Activated CD4-positive, alpha-beta T cell treated with anti-CD3 and anti-CD28 coated beads, Interleukin-2, amount 50 U/mL, for 48 hours (primary cell): Measurements from ENCODE around the gene KCNQ1.

Experiments
- DNase-seq, 2 experiments: peaks; one replicate each; pipeline ENCODE4 v3.0.0-alpha.2; 2020

The KCNQ1 gene

GRCh38 chr11:2804701-2805387 lies 360.0 kb downstream of the KCNQ1 start:
- no peak for DNase-seq

DNA sequence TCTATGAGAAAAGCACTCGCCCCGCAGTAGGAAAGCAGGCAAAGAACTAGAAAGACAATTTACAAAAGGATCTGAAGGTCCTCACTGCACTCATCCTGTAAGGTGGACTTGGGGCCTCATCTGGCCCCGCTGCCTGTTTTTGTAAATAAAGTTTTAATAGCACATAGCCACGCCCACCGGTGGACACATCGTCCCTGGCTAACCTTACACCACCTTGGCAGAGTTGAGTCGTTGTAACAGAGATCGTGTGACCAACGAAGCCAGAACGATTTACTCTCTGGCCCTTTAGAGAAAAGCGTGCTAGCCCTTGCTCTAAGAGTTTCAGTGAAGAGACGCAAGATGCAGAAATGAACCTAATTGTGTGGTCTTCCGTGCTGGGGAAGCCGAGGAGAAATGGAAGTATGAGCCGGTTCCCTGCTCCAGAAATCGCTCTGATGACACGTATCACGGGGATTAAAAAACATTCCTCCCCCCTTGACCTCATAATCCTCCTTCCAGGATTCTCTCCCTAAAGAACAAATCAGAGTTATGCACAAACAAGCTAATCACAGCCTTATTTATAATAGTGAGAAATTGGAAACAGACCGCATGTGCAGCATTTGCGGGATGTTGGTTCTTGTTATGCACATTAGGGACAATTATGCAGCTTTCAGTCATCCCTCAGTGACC lies 360.7 kb downstream of the KCNQ1 start:
- DNase-seq: no peak

DNA sequence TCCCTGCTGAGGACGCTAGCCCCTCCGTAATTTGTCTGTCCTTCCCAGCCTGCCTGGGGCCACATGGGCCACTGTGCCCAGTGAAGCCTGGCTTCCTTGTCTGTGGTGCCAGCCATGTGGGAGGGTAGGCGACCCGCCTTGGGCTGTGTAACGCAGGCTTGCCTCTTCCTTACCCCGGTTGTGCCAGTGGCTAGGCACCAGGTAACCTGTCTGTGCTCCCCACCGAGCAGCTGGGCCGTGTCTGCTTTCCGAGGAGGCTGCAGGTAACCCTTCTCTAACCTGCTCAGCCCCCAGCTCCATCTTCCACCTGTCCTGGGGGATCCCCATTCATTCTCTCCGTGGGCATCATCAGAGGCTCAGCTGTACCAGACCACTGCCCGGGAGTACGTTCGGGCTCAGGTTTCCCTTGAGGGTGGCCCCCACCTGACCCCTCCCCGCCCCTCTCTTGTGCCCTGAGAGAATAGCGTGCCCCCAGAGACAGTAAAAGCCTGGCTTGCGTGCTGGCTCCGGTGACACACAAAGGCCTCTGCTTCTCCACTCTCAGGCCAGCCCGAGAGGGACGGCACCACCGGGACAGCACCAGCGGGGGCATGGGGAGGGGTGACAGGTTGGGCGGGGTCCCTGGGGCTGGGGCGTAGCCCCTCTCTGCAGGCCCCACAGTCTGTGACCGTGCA lies 361.7 kb downstream of the KCNQ1 start:
- DNase-seq: no peak

- no peak for DNase-seq
Measured at GRCh38 chr11:2807025-2807681, 362.3 kb downstream of the KCNQ1 start.

DNA sequence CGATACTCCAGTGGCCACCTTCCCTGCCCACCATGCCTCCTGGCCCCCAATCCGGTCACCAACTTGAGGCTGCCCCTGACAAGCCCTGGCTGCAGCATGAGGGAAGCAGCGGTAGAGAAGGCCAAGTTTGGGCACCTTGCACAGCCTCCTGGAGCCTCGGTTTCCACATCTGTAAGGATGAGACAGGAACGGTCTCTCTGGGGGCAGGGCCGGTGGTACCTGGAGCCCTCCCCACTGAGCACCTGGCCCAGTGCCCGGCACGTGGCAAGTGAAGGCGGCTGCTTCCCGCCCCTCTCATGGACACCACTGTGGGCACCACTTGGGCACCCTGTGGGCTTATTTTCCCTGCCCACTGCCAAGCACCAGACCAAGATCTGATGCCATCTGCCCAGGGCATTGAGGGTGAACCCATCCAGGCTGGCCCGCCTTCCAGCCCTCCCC lies 363.0 kb downstream of the KCNQ1 start:
- no peak for DNase-seq

- DNase-seq: no peak
Measured at GRCh38 chr11:2808850-2809846, 364.3 kb downstream of the KCNQ1 start.

DNA sequence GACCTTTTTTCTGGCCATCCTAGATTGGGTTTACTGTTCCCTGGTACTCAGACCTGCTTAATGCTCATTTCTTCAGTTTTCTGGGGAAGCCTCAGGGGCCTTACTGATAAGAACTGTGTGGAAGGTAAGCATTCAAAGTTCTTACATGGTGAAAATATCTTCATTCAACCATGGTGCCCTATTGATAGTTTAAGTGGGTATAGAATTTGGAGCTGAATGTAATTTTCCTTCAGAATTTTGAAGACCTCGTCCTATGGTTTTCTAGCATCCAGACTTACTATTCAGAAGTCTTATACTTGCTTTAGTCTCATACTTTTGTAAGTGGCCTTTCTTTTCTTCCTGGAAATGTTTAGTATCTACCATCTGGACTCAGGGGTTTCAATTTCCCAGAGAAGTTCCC lies 365.0 kb downstream of the KCNQ1 start:
- DNase-seq: no peak

GRCh38 chr11:2810411-2811205 lies 365.8 kb downstream of the KCNQ1 start:
- DNase-seq: no peak

DNA sequence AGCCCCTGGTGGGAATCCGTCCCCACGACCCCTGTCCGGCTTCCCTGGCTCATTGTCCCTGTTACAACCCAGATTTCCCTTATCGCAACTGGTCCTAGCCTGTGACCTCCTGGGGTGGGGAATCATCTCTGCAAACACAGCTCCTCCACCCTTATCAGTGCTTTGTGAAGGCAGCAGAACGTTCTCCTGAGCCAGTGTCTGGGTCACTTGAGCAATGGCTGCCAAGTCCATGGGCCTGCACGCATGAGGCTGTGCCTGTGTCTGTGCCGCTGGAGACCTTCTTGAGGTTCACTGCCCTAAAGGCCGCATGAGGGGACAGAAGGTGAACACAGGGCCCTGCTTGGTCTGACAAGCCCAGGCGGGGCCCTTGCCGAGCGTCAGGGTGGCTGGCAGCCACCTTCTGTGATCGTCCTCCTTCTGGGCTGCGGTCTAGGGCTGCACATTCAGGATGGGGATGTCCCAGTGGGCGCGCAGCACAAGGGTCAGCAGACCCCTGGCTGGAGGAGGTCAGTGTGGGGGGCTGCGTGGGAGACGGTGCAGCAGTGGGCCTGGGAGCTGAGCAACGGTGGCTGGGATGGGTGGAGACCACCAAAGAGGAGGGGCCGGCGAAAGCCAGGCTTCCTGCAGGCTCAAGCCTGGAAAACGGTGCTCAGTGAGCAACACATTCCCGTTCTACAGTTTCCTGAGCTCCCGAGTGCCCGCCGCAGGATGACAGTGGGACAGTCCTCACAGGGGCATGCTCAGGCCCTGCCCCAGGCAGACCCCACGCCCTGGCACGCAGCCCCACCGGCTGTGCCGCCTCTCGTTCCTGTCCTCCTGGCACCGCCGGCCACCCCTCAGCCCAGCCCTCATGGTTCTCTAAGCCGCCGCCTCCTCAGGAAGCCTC lies 366.6 kb downstream of the KCNQ1 start:
- no peak for DNase-seq

DNA sequence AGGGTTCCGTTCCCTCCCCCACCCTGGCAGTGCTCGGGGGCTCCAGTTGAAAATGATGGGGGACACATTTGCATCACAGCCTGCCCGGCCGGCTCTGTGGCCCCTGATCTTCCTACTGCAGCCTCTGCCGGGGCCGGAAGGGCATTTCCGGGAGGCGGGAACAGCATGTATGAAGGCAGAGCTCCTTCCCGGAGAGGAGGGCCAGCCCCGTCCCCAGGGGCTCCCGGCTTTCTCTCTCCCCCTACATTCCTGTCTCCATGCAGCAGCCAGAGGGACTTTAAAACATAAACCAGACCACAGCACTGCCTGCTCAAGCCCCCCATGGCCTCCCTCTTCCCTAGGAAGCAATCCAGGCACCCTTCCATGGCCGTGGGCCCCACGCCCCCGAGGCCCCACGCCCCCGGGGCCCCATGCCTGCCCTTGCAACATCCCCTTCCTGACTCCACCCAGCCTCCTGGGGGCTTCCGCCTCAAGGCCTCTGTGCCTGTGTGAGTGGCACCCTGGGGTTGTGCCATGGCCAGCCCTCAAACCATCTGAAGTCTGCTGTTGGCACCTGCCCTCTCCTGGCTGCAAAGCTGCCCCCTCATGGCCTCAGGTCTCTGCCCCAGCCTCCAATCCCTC lies 367.7 kb downstream of the KCNQ1 start:
- no peak for DNase-seq

DNA sequence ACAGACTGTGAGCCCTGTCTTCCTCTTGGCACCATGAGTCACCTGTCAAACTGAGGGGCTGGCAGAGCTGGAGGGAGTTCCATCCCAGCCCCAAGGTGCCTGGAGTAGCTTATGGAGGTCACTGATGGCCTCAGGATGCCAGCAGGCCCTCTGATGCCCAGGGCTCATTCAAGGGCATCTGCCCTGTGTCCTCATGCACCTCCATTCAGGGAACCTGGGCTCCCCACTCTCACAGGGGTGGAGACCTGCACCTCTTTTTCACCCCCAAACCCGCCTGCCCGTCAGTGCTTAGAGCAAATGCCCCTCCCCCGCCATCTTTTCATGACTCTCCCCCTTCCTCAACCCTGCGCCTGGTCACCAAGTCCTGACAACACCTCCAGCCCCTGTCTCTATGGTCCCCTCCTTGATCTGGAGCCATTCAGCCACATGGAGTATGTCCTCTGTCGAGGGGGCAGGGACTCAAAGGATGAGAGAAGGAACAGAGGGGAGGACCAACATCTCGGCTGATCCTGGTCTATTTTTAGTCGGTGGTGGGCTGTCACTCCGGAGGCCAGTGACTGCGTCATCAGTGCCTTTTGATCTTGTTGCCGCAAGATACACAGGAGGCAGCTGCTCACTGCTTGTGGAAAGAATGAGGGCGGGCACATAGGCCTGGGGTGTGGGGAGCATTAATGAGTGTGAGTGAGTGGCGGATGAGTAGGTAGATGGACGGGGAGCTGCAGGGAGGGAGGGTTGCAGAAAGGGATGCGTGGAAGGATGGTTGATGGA lies 368.5 kb downstream of the KCNQ1 start:
- DNase-seq: no peak

- DNase-seq: no peak
Measured at GRCh38 chr11:2813968-2814367, 369.2 kb downstream of the KCNQ1 start.

DNA sequence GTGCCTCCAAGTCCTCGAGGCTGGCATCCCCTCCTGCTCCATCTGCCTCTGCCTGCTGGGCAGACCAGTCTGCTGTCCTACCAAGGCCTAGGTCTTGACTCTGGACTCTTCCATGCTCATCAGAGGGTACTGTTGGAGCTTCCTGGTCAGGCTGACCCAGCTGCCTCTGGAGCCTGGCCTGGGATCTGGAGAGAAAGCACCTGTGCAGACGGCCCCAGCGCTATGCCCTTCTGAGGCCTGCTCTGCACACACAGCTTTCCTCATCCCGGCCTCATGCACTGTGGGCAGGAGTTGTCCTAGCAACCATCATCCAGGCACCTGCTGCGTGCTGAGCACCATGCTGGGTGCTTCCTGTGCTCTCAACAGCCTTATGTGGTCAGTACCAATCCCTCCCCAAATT lies 369.9 kb downstream of the KCNQ1 start:
- no peak for DNase-seq

DNA sequence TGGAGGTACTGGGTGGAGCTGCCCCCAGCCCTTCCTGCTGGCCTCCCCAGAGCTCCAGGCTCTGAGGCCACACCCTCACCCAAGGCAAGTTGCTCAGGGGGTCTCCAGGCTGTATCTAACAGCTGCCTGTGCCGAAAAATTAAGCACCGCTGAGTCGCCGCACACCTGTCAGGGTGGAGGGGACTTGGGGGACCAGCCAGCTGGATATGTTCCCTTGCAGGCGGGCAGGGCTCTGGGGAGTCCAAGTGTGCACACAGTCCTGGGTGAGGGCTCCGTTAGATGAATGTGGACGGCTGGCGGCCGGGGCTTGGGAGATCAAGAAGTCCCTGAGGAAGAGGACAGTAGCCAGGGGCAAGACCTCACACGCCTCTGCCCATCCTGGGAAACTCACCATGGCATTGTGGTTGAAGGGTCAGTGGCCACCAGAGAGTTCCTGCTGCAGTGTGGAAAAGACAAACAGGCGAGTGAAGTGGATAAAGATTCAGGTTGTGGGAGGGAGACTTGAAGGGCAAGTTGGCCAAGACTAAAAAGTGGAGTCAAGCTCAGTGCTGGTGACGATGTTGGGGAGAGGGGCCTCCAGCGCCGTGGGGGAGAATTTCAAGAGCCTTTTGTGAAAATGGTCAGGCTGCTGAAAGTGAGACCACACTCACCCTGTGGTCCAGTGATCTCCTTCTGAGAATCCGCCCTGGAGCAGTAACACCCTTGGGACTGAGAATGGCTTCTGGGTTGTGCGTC lies 371.1 kb downstream of the KCNQ1 start:
- DNase-seq: no peak

DNA sequence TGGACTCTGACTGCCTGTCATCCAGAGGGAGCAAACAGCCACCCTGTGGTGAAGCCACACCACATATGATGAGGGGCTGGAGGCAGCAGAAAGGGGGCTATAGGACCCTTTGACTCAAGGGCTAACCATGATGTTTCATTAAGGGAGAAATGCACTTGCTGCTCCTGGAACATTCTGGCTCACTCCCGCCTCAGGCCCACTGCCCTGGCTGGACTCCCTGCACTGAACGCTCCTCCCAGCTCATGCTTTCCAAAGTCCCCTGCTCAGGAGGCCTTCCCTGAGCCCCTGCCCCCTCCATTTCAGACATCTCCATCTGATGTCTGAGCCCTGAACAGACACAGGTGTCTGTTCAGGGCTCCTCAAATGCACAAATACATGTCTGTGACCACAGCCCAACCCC lies 371.7 kb downstream of the KCNQ1 start:
- no peak for DNase-seq

- no peak for DNase-seq
Measured at GRCh38 chr11:2816941-2817421, 372.2 kb downstream of the KCNQ1 start.

GRCh38 chr11:2817431-2817830 lies 372.6 kb downstream of the KCNQ1 start:
- DNase-seq: no peak

DNA sequence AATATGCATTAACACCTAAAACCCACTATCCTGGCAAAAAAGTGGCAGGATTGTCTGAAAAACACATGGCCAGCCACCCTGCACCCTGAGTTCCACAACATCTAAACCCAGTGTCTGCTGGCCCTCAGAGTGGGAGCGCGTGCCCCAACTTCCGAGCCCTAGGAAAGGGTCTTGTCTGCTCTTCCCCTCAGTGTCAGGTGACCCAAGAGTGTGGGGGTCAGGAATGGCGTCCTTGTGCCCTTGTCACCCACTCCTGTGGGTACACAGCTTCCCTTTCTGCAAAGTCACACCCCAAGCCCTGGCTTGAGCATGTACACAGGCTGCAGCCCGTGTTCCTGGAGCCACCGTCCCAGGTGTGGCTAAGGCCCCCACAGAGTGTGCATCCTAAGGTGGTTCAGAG lies 373.2 kb downstream of the KCNQ1 start:
- no peak for DNase-seq
